Measurements from ENCODE around the gene OBP2B.

Gene OBP2B

DNA sequence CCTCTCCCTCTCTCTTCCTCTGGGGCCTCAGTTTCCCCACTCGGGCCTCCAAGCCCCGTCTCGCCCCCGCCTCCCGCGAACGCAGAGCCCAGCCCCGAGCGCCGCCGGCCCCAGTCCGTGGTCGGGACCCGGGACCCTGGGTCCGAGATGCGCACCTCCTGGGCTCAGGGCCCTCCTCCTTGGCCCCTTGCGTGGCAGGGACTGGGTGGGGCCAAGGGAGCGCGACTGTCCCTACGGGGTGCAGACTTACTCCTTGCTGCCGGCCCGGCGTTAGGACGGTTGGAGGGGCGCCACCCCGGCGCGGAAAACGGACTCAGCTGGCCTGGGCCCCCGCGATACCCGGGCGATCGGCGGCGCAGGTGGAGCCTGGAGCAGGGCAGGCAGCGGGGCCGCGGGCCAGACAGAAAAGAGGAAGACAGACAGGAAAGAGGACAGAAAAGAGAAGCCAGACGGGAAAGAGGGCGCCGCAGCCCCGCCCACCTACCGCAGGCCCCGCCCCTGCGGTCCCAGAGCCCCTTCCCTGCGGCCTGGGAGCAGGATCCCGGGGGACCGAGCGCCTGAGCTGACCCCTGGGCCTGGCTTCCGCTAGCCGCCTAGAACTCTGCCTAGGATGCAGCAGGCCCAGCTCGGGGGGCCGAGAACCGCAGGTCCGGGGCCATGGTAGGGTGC, 45.4 kb downstream of the OBP2B start, which contains the start of gene GBGT1:
GBGT1 (minus strand) TSS at position 411 of the 669 bp plus-strand sequence. CDS start 1,502 bp downstream, outside the sequence.
- Mint-ChIP-seq H3K9me3 (no peaks in the 10 kb centered on the region), H3K27ac (no peak within 1 kb of the TSS), H3K27me3 (ENCODE audit: low read depth, poor library complexity) (peaks cover 20% of the 10 kb centered on the region), H3K4me3 (peak within 1 kb of the TSS; percentile 82), H3K4me1 (peaks cover 36% of the 10 kb centered on the region), H3K36me3 (ENCODE audit: low read depth) (peaks cover 11% of the 10 kb centered on the region)
- DNase-seq = peak; percentile 90
- TF ChIP-seq, protein P1, sequence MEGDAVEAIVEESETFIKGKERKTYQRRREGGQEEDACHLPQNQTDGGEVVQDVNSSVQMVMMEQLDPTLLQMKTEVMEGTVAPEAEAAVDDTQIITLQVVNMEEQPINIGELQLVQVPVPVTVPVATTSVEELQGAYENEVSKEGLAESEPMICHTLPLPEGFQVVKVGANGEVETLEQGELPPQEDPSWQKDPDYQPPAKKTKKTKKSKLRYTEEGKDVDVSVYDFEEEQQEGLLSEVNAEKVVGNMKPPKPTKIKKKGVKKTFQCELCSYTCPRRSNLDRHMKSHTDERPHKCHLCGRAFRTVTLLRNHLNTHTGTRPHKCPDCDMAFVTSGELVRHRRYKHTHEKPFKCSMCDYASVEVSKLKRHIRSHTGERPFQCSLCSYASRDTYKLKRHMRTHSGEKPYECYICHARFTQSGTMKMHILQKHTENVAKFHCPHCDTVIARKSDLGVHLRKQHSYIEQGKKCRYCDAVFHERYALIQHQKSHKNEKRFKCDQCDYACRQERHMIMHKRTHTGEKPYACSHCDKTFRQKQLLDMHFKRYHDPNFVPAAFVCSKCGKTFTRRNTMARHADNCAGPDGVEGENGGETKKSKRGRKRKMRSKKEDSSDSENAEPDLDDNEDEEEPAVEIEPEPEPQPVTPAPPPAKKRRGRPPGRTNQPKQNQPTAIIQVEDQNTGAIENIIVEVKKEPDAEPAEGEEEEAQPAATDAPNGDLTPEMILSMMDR (IDR thresholded peaks at IDR 0.05) = no peak

DNA sequence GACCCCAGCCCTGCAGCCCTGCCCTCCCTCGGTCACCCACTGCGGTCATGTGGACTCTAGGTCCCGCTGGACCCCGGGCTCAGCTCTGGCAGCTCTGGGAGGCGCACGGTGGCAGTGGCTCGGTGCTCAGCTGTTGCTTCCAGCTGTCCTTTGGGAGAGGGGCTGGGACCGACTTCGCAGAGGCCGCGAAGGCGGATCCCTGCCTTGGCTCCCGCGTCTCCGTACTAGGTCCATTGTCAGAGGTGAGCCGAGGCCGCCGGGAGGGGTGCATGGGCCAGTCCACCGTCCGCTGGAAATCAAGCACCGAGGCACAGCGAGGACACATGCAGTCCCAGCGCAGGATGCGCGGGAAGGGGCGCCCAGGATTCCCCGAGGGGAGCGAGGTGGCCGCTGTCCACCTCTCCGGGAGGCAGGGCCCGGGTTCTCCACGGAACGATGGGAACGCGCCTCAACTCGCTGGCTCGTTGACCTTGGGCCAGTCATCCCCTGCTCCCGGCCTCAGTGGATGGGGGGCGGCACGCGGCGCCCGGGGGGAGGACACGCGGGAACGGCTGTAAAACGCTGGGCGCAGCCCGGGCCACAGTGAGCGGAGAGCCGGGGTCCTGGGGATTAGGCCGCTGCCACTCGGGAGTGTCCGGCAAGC, 46.1 kb downstream of the OBP2B start:
- peaks cover 29% of the 10 kb centered on the region for H3K4me1 Mint-ChIP-seq
- TF ChIP-seq, protein P1 (IDR thresholded peaks at IDR 0.05) = no peak
- H3K9me3 Mint-ChIP-seq = no peaks in the 10 kb centered on the region
- peaks cover 11% of the 10 kb centered on the region for H3K36me3 Mint-ChIP-seq (ENCODE audit: low read depth)
- no peak overlapping the region for H3K27ac Mint-ChIP-seq
- peak overlapping the region; percentile 64 for H3K4me3 Mint-ChIP-seq
- H3K27me3 Mint-ChIP-seq (ENCODE audit: low read depth, poor library complexity) = peaks cover 20% of the 10 kb centered on the region
- no peak for DNase-seq

DNA sequence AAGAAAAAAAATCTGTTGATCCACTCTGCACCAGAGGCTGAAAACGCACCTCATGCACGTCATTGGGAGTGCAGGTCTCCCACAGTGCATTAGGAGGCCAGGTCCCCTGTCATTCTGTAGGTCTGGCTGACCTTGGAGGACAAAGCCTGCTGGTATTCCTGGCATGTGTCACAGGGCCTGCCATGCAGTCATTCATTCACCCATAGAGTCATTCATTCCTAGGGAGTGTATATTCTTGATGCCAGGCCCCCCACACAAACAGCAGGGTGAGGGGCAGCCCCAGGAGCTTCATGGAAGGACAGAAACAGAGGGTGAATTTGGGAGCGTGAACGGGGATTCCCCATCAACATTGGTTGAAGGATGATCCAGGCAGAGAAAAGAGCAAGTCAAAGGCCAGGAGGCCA, 47.5 kb downstream of the OBP2B start:
- Mint-ChIP-seq H3K9me3 (no peaks in the 10 kb centered on the region), H3K36me3 (ENCODE audit: low read depth) (peaks cover 11% of the 10 kb centered on the region), H3K4me3 (no peak overlapping the region), H3K4me1 (peaks cover 23% of the 10 kb centered on the region), H3K27me3 (ENCODE audit: low read depth, poor library complexity) (peaks cover 20% of the 10 kb centered on the region), H3K27ac (no peak overlapping the region)
- TF ChIP-seq, protein P1 (IDR thresholded peaks at IDR 0.05) = no peak
- DNase-seq = no peak

DNA sequence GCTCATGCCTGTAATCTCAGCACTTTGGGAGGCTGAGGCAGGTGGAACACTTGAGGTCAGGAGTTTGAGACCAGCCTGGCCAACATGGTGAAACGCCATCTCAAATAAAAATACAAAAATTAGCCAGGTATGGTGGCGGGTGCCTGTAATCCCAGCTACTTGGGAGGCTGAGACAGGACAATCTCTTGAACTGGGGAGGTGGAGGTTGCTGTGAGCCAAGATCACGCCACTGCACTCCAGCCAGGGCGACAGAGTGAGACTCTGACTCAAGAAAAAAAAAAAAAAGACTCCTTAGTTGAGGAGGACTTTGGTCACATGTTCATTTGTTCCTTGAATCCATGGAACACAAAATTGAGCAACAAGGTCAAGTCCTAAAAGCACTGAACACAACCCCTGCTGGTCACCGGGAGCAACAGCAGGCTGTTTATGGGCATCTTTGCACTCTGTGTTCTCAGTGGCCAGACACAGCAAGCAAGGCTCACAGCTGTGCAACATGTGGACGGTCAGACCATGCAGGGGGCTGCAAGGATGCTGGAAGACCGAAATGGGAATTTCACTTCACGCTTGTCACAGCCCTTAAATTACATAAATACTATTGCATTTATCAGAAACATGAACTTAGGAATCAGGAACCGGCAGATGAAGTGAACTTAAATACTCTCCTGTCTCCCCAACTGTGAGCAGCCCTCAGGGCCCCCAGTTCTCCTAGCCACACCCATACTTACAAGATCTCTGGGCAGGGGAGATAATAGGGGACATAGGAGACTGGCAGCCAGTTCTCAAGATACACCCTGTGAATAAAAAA, 48.1 kb downstream of the OBP2B start:
- DNase-seq = no peak
- TF ChIP-seq, protein P1 (IDR thresholded peaks at IDR 0.05) = peak; percentile 62
- H3K4me3 Mint-ChIP-seq = no peak overlapping the region
- H3K36me3 Mint-ChIP-seq (ENCODE audit: low read depth) = peaks cover 11% of the 10 kb centered on the region
- no peaks in the 10 kb centered on the region for H3K9me3 Mint-ChIP-seq
- H3K27ac Mint-ChIP-seq = no peak overlapping the region
- peaks cover 15% of the 10 kb centered on the region for H3K27me3 Mint-ChIP-seq (ENCODE audit: low read depth, poor library complexity)
- peaks cover 23% of the 10 kb centered on the region for H3K4me1 Mint-ChIP-seq

DNA sequence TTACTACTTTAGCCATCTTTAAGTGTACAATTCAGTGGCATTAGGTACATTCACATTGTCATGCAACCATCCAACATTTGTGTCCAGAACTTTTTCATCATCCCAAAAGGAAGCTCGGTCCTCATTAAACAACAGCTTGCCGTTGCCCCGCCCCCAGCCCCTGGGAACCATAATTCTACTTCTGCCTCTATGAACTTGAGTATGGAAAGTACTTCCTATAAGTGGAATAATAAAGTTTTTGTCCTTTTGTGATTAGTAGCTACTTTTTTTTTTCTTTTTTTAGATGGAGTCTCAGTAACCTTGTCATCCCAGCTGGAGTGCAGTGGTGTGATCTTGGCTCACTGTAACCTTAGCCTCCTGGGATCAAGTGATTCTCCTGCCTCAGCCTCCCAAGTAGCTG, 50.4 kb downstream of the OBP2B start:
- peaks cover 14% of the 10 kb centered on the region for H3K27me3 Mint-ChIP-seq (ENCODE audit: low read depth, poor library complexity)

More for the DNA sequence above, 50.4 kb downstream of the OBP2B start:
- H3K36me3 Mint-ChIP-seq (ENCODE audit: low read depth) = peaks cover 11% of the 10 kb centered on the region
- H3K9me3 Mint-ChIP-seq = no peaks in the 10 kb centered on the region
- DNase-seq = no peak
- H3K27ac Mint-ChIP-seq = no peak overlapping the region
- peaks cover 17% of the 10 kb centered on the region for H3K4me1 Mint-ChIP-seq
- TF ChIP-seq, protein P1 (IDR thresholded peaks at IDR 0.05) = no peak
- no peak overlapping the region for H3K4me3 Mint-ChIP-seq

Data from nephron progenitor cell (in vitro differentiated cells).